Prostate gland (tissue), 2 donors: ENCODE data around the gene KCNT1. TPM values are rescaled to one million over a fixed set of nuclear protein-coding genes. Genes with fewer than 3 reads are reported as not detected.

Experiments used
- DNase-seq: peaks from one replicate; pipeline ENCODE4 v3.0.0-alpha.2; 2019; ENCODE audit warnings: low spot score
- H3K27ac ChIP-seq, 2 donors: fragments of 200-600 bp; sonication (generic); 2 replicates each; pipeline ENCODE4 v1.5.1; 2017 to 2019
- H3K27me3 ChIP-seq: fragments of 200-600 bp; sonication (generic); replicated peaks from 2 replicates; pipeline ENCODE4 v1.5.1; 2019; ENCODE audit not compliant: insufficient read depth
- H3K36me3 ChIP-seq, 2 donors: fragments of 200-600 bp; sonication (generic); 1 replicate in 1 of 2; 2 replicates in 1 of 2; pipeline versions ENCODE4 v1.5.1 to v1.8.1; 2017 to 2019
- H3K4me1 ChIP-seq: fragments of 200-600 bp; sonication (generic); replicated peaks from 2 replicates; pipeline ENCODE4 v1.5.1; 2019
- H3K4me3 ChIP-seq, 2 donors: fragments of 200-600 bp; sonication (generic); 2 replicates each; pipeline ENCODE4 v1.5.1; 2017 to 2019
- H3K9me3 ChIP-seq: fragments of 200-600 bp; sonication (generic); 2 replicates; pipeline ENCODE4 v1.5.1; 2017
- CTCF ChIP-seq, 4 experiments: fragments of 200-600 bp in 2 of 4; fragments of 450-650 bp in 2 of 4; sonication (generic) in 2 of 4; IDR thresholded peaks; 1 replicate in 3 of 4; 2 replicates in 1 of 4; pipeline ENCODE4 v1.5.1; 2016 to 2019; ENCODE audit warnings: antibody characterized with exemption in 4 of 4, mild to moderate bottlenecking in 2 of 4, moderate library complexity in 2 of 4
- POLR2A ChIP-seq: fragments of 450-650 bp; IDR thresholded peaks from one replicate; pipeline ENCODE4 v1.6.1; 2016; ENCODE audit warnings: antibody characterized with exemption, mild to moderate bottlenecking
- POLR2AphosphoS5 ChIP-seq: sonication (generic); formaldehyde crosslinking; IDR thresholded peaks from one replicate; pipeline ENCODE4 v1.6.1; 2017; ENCODE audit warnings: antibody characterized with exemption
- WGBS: methylation state at CpG from one replicate; pipeline ENCODE4 v1.1.5; 2018; 5-methylcytosine and 5-hydroxymethylcytosine counted together
- intact Hi-C: fragments of 100-400 bp; cut with DNase I; formaldehyde crosslinking; loops from one replicate; pipeline ENCODE4 v1.14.2; 2022
- total RNA-seq, 2 donors: library from RNA; depleted of rRNA; stranded (reverse); fragments of >200 nt; gene quantifications; one replicate each; pipeline ENCODE4 v1.1.0, GENCODE V29; 2016

Gene KCNT1
- total RNA-seq, 2 donors from 2014 or later = 0.09 to 3.0 TPM

GRCh38 chr9:135715056-135715595 lies 13.1 kb downstream of the KCNT1 start:
- Histone ChIP-seq H3K4me1 (no peaks in the 10 kb centered on the region), H3K9me3 (no peaks in the 10 kb centered on the region), H3K27me3 (peaks cover 24% of the 10 kb centered on the region), H3K27ac (no peak overlapping the region), H3K4me3 (no peak overlapping the region), H3K36me3 (no peaks in the 10 kb centered on the region)
- intact Hi-C loops = no loop called here
- DNase-seq = no peak
- 22% methylated on average over 23 of the region's 23 CpGs for WGBS
- TF ChIP-seq POLR2AphosphoS5 (no peak), CTCF (IDR thresholded peaks at IDR 0.05) (no peak), POLR2A (no peak)

GRCh38 chr9:135716045-135716444 lies 14.1 kb downstream of the KCNT1 start:
- H3K27ac ChIP-seq = no peak overlapping the region
- no peaks in the 10 kb centered on the region for H3K36me3 ChIP-seq
- no peak for TF ChIP-seq CTCF (IDR thresholded peaks at IDR 0.05)
- no peak for TF ChIP-seq POLR2AphosphoS5
- TF ChIP-seq POLR2A = no peak
- H3K4me1 ChIP-seq = no peaks in the 10 kb centered on the region
- H3K27me3 ChIP-seq = peaks cover 24% of the 10 kb centered on the region
- H3K9me3 ChIP-seq = no peaks in the 10 kb centered on the region
- intact Hi-C loops = no loop called here
- DNase-seq = no peak
- no peak overlapping the region for H3K4me3 ChIP-seq
- WGBS = 84% methylated on average over 11 of the region's 11 CpGs

- Histone ChIP-seq H3K27ac (no peak overlapping the region), H3K27me3 (peaks cover 24% of the 10 kb centered on the region), H3K9me3 (no peaks in the 10 kb centered on the region), H3K36me3 (no peaks in the 10 kb centered on the region), H3K4me3 (no peak overlapping the region), H3K4me1 (no peaks in the 10 kb centered on the region)
- DNase-seq = no peak
- WGBS = 94% methylated on average over 7 of the region's 13 CpGs
- no peak for TF ChIP-seq CTCF (IDR thresholded peaks at IDR 0.05)
- TF ChIP-seq POLR2A = no peak
- TF ChIP-seq POLR2AphosphoS5 = no peak
- intact Hi-C loops = no loop called here
Observed at GRCh38 chr9:135717410-135717809, 15.4 kb downstream of the KCNT1 start.

GRCh38 chr9:135718616-135719015 lies 16.6 kb downstream of the KCNT1 start:
- Histone ChIP-seq H3K27ac (no peak overlapping the region), H3K4me1 (no peaks in the 10 kb centered on the region), H3K36me3 (no peaks in the 10 kb centered on the region), H3K27me3 (peaks cover 16% of the 10 kb centered on the region), H3K9me3 (no peaks in the 10 kb centered on the region), H3K4me3 (no peak overlapping the region)
- no peak for DNase-seq
- intact Hi-C loops = no loop called here
- TF ChIP-seq POLR2AphosphoS5 = no peak
- TF ChIP-seq POLR2A = no peak
- no peak for TF ChIP-seq CTCF (IDR thresholded peaks at IDR 0.05)
- 69% methylated on average over 12 of the region's 15 CpGs for WGBS

GRCh38 chr9:135719472-135719871 lies 17.5 kb downstream of the KCNT1 start:
- Histone ChIP-seq H3K27me3 (peaks cover 14% of the 10 kb centered on the region), H3K9me3 (no peaks in the 10 kb centered on the region), H3K36me3 (no peaks in the 10 kb centered on the region), H3K27ac (no peak overlapping the region), H3K4me1 (no peaks in the 10 kb centered on the region), H3K4me3 (no peak overlapping the region)
- TF ChIP-seq POLR2AphosphoS5 = no peak
- TF ChIP-seq CTCF (IDR thresholded peaks at IDR 0.05) = no peak
- TF ChIP-seq POLR2A = no peak
- intact Hi-C loops = no loop called here
- 73% methylated on average over 9 of the region's 9 CpGs for WGBS
- DNase-seq = no peak
